Measurements from ENCODE around the gene CBLL1.

Gene CBLL1

GRCh38 chr7:107743567-107744344, at the start of gene CBLL1:
CBLL1 (plus strand) TSS chr7:107744142; CDS start chr7:107744164, 22 bp downstream.
- in situ Hi-C loops (cut with HindIII; ENCODE audit: low sequenced_read_pairs): no loop called here

- in situ Hi-C loops (cut with HindIII; ENCODE audit: low sequenced_read_pairs): no loop called here
Observed at GRCh38 chr7:107694386-107694785, 49.6 kb upstream of the CBLL1 start.

GRCh38 chr7:107696330-107696946, 47.5 kb upstream of the CBLL1 start:
- in situ Hi-C loops (cut with HindIII; ENCODE audit: low sequenced_read_pairs): no loop called here

- in situ Hi-C loops (cut with HindIII; ENCODE audit: low sequenced_read_pairs): no loop called here
Observed at GRCh38 chr7:107697321-107698049, 46.5 kb upstream of the CBLL1 start.

GRCh38 chr7:107700570-107700969, 43.4 kb upstream of the CBLL1 start:
- in situ Hi-C loops (cut with HindIII; ENCODE audit: low sequenced_read_pairs): no loop called here

- in situ Hi-C loops (cut with HindIII; ENCODE audit: low sequenced_read_pairs): no loop called here
Observed at GRCh38 chr7:107701191-107701590, 42.8 kb upstream of the CBLL1 start.

GRCh38 chr7:107703219-107703618, 40.7 kb upstream of the CBLL1 start:
- in situ Hi-C loops (cut with HindIII; ENCODE audit: low sequenced_read_pairs): no loop called here

- in situ Hi-C loops (cut with HindIII; ENCODE audit: low sequenced_read_pairs): no loop called here
Observed at GRCh38 chr7:107703872-107704271, 40.1 kb upstream of the CBLL1 start.

- in situ Hi-C loops (cut with HindIII; ENCODE audit: low sequenced_read_pairs): no loop called here
Observed at GRCh38 chr7:107708956-107709355, 35.0 kb upstream of the CBLL1 start.

GRCh38 chr7:107711301-107711700, 32.6 kb upstream of the CBLL1 start:
- in situ Hi-C loops (cut with HindIII; ENCODE audit: low sequenced_read_pairs): no loop called here

GRCh38 chr7:107712025-107712424, 31.9 kb upstream of the CBLL1 start:
- in situ Hi-C loops (cut with HindIII; ENCODE audit: low sequenced_read_pairs): no loop called here

GRCh38 chr7:107712896-107713295, 31.0 kb upstream of the CBLL1 start:
- in situ Hi-C loops (cut with HindIII; ENCODE audit: low sequenced_read_pairs): no loop called here

- in situ Hi-C loops (cut with HindIII; ENCODE audit: low sequenced_read_pairs): no loop called here
Observed at GRCh38 chr7:107715531-107715930, 28.4 kb upstream of the CBLL1 start.

GRCh38 chr7:107718456-107719193, 25.3 kb upstream of the CBLL1 start:
- in situ Hi-C loops (cut with HindIII; ENCODE audit: low sequenced_read_pairs): no loop called here

- in situ Hi-C loops (cut with HindIII; ENCODE audit: low sequenced_read_pairs): no loop called here
Observed at GRCh38 chr7:107721286-107721685, 22.7 kb upstream of the CBLL1 start.

- in situ Hi-C loops (cut with HindIII; ENCODE audit: low sequenced_read_pairs): no loop called here
Observed at GRCh38 chr7:107723255-107723654, 20.7 kb upstream of the CBLL1 start.

- in situ Hi-C loops (cut with HindIII; ENCODE audit: low sequenced_read_pairs): loop anchor here (5.0 kb wide), 1 partner anchor 83 kb away; no protein-coding TSS in a partner anchor
Observed at GRCh38 chr7:107725138-107725740, 18.7 kb upstream of the CBLL1 start.

GRCh38 chr7:107726356-107727130, 17.4 kb upstream of the CBLL1 start:
- in situ Hi-C loops (cut with HindIII; ENCODE audit: low sequenced_read_pairs): loop anchor here (5.0 kb wide), 1 partner anchor 84 kb away; no protein-coding TSS in a partner anchor

GRCh38 chr7:107728276-107728675, 15.7 kb upstream of the CBLL1 start:
- in situ Hi-C loops (cut with HindIII; ENCODE audit: low sequenced_read_pairs): loop anchor here (5.0 kb wide), 1 partner anchor 86 kb away; no protein-coding TSS in a partner anchor

Measured in endothelial cell of hepatic sinusoid (primary cell).